ENCODE measurements around the gene MAML3.

Gene MAML3

GRCh38 chr4:139918591-139918990 is 235.4 kb downstream of the MAML3 start:
- no peak for FAIRE-seq

- no peak for FAIRE-seq
Observed at GRCh38 chr4:139917896-139918295, 236.1 kb downstream of the MAML3 start.

- FAIRE-seq = no peak
Observed at GRCh38 chr4:139916041-139916440, 237.9 kb downstream of the MAML3 start.

DNA sequence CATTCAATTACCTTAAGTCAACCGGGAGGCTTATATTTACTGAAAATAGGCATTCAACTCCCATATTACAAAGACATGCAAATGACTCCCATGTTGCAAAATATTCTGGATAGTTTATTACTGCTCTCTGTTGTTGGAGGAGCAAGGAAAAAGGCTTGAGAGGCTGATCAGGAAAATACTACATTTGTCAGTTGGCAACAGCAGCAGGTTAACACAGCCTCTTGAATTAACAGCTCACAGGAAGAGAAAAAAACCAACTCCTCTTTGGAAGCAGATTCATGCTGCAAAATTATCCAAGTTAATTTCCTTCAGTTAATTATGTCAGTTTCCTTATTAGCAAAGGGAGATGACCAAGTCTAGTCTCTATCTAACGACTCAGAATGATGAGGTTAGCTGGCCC is 238.9 kb downstream of the MAML3 start:
- no peak for FAIRE-seq

GRCh38 chr4:139913995-139914598 is 239.9 kb downstream of the MAML3 start:
- FAIRE-seq = no peak

GRCh38 chr4:139913398-139913990 is 240.5 kb downstream of the MAML3 start:
- no peak for FAIRE-seq

DNA sequence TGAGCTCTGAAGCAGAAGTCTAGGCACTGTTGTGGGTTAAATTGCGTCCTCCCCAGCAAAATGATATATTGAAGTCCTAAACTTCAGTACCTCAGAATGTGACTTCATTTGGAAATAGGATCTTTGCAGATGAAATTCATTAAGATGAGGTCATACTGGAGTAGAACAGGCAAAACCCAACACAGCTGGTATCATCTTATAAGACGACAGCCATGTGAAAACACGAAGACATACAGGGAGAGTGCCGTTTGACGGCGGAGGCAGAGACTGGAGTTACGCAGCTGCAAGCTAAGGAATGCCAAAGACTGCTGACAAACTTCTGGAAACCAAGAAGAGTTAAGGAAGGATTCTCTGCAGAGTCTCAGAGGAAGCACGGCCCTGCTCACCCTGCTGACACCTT is 241.5 kb downstream of the MAML3 start:
- FAIRE-seq = no peak

DNA sequence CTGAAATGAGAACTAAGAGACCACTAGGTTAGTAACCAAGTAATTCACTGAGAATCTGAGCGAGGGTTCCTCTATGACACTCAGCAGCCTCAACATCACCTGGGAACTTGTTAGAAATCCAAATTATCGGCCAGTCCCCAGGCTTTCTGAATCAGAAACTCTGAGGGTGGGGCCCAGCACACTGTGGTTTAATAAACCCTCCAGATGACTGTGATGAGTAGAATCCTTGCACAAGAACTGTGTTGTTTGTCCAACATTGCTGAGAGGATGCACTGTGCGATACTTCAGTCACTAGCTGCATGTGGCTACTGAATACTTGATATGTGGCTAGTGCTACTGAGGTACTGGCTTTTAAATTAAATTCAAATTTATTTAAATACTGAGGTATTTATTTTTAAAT is 243.9 kb downstream of the MAML3 start:
- FAIRE-seq = no peak

- FAIRE-seq = no peak
Observed at GRCh38 chr4:139908636-139909437, 245.1 kb downstream of the MAML3 start.

DNA sequence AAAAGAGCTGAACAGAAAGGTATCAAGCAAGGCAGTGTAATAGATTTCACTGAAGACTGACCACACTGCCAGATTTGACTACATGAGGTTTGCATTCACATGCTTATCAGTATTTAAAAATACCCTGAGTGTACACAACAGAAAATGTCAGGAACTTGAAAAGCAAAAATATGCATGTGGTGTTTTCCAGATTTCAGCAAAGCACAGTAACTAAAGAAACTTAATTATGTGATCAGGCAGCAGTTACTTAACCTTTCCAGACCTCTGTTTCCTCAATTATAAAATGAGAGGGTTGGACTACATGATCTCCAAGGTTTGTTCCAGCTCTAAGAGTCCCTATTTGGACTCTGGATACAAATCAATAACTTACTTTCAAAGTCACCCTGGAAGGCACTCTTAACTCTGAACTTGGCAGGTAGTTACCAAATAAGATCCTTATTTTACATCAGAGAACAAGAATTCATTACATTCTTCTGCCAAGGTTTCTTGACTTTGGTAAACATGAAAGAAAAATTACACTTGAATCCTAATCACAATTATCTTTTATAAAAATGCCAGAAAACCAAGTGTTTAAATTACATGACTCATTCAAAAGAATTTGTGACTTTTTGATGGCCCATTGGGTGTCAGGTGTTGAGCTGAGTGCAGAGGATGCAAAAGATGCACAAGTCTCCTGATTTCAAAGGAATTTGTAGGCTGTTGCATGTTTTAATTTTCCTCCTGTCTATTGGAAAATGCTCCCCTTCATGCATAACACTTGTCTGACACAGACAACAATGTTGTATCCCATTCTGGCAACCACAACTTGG is 246.8 kb downstream of the MAML3 start:
- FAIRE-seq = no peak

DNA sequence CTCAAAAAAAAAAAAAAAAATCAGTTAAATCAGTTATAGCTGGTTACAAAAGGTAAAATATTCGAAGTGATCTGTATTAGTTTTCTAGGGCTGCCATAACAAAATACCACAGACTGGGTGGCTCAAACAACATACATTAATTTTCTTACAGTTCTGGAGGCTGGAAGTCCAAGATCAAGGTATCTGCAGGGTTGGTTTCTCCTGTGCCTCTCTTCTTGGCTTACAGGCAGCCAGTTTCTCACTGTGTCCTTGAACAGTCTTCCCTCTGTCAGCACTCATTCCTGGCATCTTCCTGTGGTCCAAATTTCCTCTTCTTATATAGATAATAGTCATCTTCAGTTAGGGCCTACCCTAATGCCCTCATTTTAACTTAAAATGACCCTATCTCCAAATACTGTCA is 248.5 kb downstream of the MAML3 start:
- no peak for FAIRE-seq

- FAIRE-seq = no peak
Observed at GRCh38 chr4:139904406-139904805, 249.6 kb downstream of the MAML3 start.

- no peak for FAIRE-seq
Observed at GRCh38 chr4:139903845-139904244, 250.1 kb downstream of the MAML3 start.

- no peak for FAIRE-seq
Observed at GRCh38 chr4:139902321-139903320, 251.4 kb downstream of the MAML3 start.

DNA sequence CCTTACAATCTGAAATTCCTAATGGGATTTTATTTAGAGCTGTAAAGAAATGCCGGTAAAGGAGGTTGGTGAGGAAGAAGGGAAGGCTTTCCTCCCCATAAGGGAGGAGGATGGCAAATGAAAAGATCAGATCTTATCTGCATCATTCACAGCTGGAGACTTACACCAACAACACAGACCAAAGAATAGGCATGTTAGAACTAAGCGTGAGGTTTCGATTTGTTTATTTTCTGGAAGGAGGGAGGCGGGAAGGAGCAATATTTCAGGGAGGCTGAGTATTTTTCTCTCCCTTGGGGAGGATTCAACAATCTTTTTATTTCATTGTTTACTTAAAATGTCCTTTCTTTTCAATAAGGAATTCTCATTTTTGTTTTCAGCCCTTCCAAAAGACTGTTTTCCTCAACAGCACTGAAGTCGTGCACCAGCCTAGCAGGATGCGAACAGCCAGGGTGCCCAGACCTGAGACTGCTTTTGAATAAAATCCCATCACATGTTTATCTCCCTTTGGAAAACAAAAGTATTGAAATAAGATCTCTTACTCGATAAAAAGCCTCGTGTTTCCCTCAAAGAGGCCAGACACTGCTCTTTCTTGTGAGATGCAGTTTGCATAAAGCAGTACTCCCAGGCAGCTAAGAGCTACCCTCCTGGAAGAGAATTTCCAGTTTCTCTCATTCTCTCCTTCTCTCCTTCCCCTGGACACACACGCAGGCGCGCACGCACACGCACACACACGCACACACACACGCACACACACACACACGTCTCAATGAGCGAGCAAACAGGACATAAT is 252.3 kb downstream of the MAML3 start:
- FAIRE-seq = no peak

DNA sequence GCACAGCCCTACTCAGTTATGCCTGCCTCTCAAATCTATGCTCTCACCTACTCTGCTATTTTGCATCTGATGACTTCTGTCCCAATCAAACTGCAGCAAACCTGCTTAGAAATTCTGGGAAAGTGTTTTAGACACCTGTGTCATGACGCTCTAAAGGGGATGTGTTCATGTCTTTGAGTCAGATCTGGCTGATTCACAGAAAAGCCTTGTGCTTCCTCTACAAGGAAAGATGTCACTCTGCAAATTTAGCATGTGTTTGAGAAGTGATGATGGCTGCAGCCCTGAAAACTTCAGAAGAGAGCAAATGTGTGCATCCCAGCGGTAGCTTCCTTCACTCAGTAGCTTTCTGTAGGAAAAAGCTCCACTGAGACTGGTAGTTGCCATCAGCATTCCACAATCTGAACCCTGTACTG is 253.0 kb downstream of the MAML3 start:
- FAIRE-seq = no peak

- FAIRE-seq = no peak
Observed at GRCh38 chr4:139899346-139899745, 254.6 kb downstream of the MAML3 start.

DNA sequence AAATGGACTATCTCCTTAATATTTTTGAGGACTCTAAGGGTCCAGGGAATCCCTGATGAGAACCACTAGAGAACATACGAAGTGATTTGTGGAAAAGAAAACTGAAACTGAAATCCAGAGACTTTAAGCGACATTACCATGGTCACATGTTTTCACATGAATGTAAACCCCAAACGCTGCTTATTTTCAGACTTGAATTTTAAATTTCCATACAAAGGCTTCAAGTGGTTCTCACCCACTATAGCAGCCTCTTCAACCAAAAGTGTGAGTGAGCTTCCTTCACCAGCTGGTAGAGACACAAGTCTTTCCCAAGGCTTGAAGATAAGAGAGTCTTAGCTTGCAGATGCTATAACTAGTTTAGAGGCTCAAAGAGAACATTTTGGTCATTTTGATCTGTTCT is 255.7 kb downstream of the MAML3 start:
- FAIRE-seq = no peak

- FAIRE-seq = no peak
Observed at GRCh38 chr4:139896091-139896604, 257.8 kb downstream of the MAML3 start.

DNA sequence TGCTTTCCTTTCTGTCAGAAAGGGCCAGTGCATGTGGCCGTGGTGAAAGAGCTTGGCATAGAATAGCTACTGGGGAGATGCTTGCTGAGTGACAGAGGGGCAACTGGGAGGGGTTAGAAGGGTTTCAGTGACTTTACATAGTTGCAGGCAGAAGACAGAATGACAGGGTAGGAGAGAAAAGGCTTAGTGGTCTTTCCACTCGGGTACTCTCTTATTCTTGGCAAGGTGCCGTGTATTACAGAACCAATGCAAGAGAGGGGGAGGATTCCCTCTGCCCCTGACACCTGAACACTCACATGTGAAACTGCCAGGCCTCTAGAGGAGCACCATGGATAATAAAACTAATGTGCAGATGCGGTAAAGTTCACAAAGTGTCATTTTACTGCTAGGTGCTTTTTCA is 260.2 kb downstream of the MAML3 start:
- FAIRE-seq = no peak
